GM21390 (cell line): ENCODE data around the gene SPOCK3.
"Not testable (repeated sequence)": the region's sequence is repeated elsewhere in the genome, so short reads cannot be mapped to it uniquely, and the experiment has no call there.

Experiments used
- ATAC-seq: cut with Tn5 transposase; IDR thresholded peaks from one replicate; pipeline ENCODE4 v1.9.1; 2021; ENCODE audit not compliant: unreplicated experiment

SPOCK3 gene

GRCh38 chr4:166836865-166837264 lies 397.4 kb downstream of the SPOCK3 start:
- ATAC-seq, result no peak

GRCh38 chr4:166827629-166828028 lies 406.7 kb downstream of the SPOCK3 start:
- no peak for ATAC-seq

GRCh38 chr4:166827167-166827566 lies 407.1 kb downstream of the SPOCK3 start:
- no peak for ATAC-seq

GRCh38 chr4:166823848-166824247 lies 410.4 kb downstream of the SPOCK3 start:
- no peak for ATAC-seq

- ATAC-seq, result no peak
These were observed 411.2 kb downstream of the SPOCK3 start for GRCh38 chr4:166823126-166823525.

GRCh38 chr4:166822386-166822785 lies 411.9 kb downstream of the SPOCK3 start:
- no peak for ATAC-seq

- no peak for ATAC-seq
These were observed 417.4 kb downstream of the SPOCK3 start for GRCh38 chr4:166816890-166817289.

GRCh38 chr4:166808380-166808779 lies 425.9 kb downstream of the SPOCK3 start:
- ATAC-seq, result no peak

GRCh38 chr4:166802346-166802745 lies 431.9 kb downstream of the SPOCK3 start:
- ATAC-seq, result no peak

GRCh38 chr4:166798126-166798525 lies 436.2 kb downstream of the SPOCK3 start:
- no peak for ATAC-seq

GRCh38 chr4:166777760-166778159 lies 456.5 kb downstream of the SPOCK3 start:
- no peak for ATAC-seq

GRCh38 chr4:166763018-166763417 lies 471.3 kb downstream of the SPOCK3 start:
- no peak for ATAC-seq

- no peak for ATAC-seq
These were observed 492.6 kb downstream of the SPOCK3 start for GRCh38 chr4:166741742-166742141.

GRCh38 chr4:166739215-166739614 lies 495.1 kb downstream of the SPOCK3 start:
- ATAC-seq, result not testable (repeated sequence)

GRCh38 chr4:166737430-166737829 lies 496.9 kb downstream of the SPOCK3 start:
- ATAC-seq, result no peak

- no peak for ATAC-seq
These were observed 498.7 kb downstream of the SPOCK3 start for GRCh38 chr4:166735553-166735952.

- no peak for ATAC-seq
These were observed 499.5 kb downstream of the SPOCK3 start for GRCh38 chr4:166734797-166735196.

- no peak for ATAC-seq
These were observed 500.6 kb downstream of the SPOCK3 start for GRCh38 chr4:166733686-166734085.

- no peak for ATAC-seq
These were observed 507.5 kb downstream of the SPOCK3 start for GRCh38 chr4:166726832-166727231.

GRCh38 chr4:166724369-166724768 lies 509.9 kb downstream of the SPOCK3 start:
- no peak for ATAC-seq

- ATAC-seq, result no peak
These were observed 510.7 kb downstream of the SPOCK3 start for GRCh38 chr4:166723532-166724140.

GRCh38 chr4:166715748-166716713 lies 518.3 kb downstream of the SPOCK3 start:
- not testable (repeated sequence) for ATAC-seq
